ENCODE measurements around the gene GBF1. TPM values are rescaled to one million over a fixed set of nuclear protein-coding genes. Genes with fewer than 3 reads are reported as not detected.

GBF1 gene
- total RNA-seq, 1 donor from 2014 or later: 40.3 TPM

DNA sequence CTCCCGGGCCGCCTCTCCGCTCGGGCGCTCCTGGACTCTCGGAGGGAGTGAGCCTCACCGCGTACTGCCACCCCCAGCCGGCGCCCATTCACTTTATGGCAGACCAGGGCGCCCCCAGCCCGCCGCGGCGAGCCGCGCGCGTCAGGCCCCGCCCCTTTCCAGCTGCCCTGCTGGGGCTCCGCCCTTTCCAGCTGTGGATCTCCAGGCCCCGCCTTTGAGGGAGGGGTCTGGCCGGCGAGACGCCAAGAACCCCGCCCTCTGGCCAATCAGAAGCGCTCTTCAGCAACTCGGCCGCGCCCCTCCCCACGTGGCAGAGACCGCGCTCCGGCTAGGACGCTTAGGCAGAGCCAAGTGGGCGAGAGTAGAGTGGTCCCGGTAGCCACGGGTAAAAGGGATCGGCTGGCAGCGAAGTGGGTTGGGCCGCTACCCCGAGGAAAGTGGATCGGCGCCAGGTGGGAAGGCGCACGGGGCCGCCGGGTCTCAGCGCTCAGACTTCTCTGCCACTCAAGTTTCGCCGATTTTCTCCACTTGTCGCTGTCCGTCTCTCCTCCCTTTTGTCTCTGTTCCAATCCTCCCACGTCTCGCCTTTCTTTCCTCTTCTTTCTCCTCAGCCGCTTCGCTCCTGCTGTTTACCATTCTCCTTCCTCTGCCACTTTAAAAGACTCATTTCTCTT lies 3.8 kb upstream of the GBF1 start, which contains the start of gene PITX3:
Gene PITX3, minus strand, starts transcription at position 69 of the 674 bp plus-strand sequence. CDS start 9,432 bp downstream, outside the sequence.
- Histone ChIP-seq H3K27me3 (ENCODE audit: low read depth) (peaks cover 17% of the 10 kb centered on the region), H3K9me3 (no peaks in the 10 kb centered on the region), H3K27ac (no peak within 1 kb of the TSS), H3K4me1 (peaks cover 34% of the 10 kb centered on the region), H3K4me3 (peak within 1 kb of the TSS; percentile 70), H3K36me3 (no peaks in the 10 kb centered on the region)
- TF ChIP-seq, protein P1, sequence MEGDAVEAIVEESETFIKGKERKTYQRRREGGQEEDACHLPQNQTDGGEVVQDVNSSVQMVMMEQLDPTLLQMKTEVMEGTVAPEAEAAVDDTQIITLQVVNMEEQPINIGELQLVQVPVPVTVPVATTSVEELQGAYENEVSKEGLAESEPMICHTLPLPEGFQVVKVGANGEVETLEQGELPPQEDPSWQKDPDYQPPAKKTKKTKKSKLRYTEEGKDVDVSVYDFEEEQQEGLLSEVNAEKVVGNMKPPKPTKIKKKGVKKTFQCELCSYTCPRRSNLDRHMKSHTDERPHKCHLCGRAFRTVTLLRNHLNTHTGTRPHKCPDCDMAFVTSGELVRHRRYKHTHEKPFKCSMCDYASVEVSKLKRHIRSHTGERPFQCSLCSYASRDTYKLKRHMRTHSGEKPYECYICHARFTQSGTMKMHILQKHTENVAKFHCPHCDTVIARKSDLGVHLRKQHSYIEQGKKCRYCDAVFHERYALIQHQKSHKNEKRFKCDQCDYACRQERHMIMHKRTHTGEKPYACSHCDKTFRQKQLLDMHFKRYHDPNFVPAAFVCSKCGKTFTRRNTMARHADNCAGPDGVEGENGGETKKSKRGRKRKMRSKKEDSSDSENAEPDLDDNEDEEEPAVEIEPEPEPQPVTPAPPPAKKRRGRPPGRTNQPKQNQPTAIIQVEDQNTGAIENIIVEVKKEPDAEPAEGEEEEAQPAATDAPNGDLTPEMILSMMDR (IDR thresholded peaks at IDR 0.05): no peak
- DNase-seq: peak; percentile 93
- intact Hi-C loops (cut with DNase I): no loop called here
- ATAC-seq: peak; percentile 76 to 86

DNA sequence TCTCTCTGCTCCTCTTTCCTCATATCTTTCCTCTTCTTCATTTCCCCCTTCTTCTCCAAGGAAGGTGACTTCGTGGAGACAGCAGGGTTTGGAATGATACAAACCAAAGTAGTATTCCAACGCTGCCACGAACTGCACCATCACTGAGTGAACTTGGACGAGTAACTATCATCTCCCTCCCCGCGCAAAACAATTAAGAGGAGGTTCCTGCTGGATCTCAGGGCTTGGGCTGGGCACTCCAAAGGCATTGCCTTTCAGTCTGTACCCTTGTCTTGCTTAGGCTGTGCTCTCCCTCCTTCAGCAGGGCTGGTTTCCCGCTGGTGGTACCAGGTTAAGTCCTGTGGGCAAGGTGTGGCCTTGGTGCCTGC lies 3.2 kb upstream of the GBF1 start:
- DNase-seq (no peak), ATAC-seq (no peak)
- peaks cover 17% of the 10 kb centered on the region for H3K27me3 ChIP-seq (ENCODE audit: low read depth)
- TF ChIP-seq, protein P1 (IDR thresholded peaks at IDR 0.05): no peak
- intact Hi-C loops (cut with DNase I): no loop called here
- H3K9me3 ChIP-seq: no peaks in the 10 kb centered on the region
- H3K4me1 ChIP-seq: peaks cover 39% of the 10 kb centered on the region
- H3K4me3 ChIP-seq: peak overlapping the region; percentile 70
- no peaks in the 10 kb centered on the region for H3K36me3 ChIP-seq
- H3K27ac ChIP-seq: no peak overlapping the region

DNA sequence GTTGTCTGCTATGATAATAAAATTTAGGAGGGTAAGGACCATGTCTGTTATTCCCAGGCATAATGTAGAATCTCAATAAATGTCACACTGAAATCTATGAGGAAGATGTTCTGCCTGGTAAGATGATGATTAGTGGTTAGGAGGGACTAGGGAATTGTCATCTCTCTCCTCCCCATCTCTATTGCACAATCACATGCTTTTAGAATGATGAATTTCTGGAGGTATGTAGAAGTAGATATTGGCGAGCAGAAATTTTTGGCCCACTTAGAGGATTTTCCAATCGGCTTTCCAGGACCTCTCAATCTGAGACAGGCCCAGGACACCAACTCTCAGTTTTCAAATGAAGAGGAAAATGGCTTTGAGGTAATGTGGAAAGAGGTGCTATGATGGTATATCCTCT lies 2.0 kb upstream of the GBF1 start:
- ATAC-seq: no peak
- H3K36me3 ChIP-seq: no peaks in the 10 kb centered on the region
- no peak overlapping the region for H3K4me3 ChIP-seq
- DNase-seq: no peak
- intact Hi-C loops (cut with DNase I): no loop called here
- H3K4me1 ChIP-seq: peaks cover 51% of the 10 kb centered on the region
- no peak overlapping the region for H3K27ac ChIP-seq
- H3K27me3 ChIP-seq (ENCODE audit: low read depth): peaks cover 10% of the 10 kb centered on the region
- TF ChIP-seq, protein P1 (IDR thresholded peaks at IDR 0.05): no peak
- no peaks in the 10 kb centered on the region for H3K9me3 ChIP-seq

DNA sequence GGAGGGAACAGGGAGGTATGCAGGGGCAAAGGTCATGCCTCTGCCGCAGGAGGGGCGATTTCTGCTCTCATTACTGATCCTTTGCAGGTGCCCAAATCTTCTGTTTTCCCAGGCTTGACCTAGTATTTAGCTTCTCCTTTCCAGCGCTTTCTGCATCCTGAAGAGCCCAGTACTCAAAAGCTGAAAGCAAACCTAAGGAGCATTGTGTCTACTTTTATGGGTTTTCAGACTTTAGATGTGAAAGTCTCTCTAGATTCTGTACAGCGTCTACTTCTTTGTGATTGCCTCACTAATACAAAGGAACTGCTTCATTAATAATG lies 560 bp downstream of the GBF1 start:
- H3K4me1 ChIP-seq: peaks cover 62% of the 10 kb centered on the region
- peak in 1 of 2 donors; percentile 1 for ATAC-seq

DNA sequence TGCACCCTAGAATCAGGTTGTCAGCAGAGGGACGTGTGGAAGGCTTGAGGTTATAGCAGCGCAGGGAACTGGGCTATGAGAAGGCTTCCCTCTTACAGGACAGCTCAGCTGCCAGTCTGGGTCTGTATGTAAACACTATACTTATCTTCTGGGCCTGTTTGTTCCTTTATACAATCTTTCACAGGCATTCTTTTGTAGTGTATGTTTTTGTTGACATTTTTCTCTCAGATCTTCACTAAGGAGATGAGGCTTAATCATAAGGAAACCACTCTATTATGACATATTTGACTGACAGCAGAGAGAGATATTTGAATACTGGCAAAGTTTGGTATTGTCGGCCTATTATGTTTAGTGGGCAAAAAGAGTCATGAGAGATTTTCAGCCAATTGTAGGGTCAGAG lies 929 bp downstream of the GBF1 start:
- DNase-seq (no peak), ATAC-seq (no peak)
- no peaks in the 10 kb centered on the region for H3K36me3 ChIP-seq
- H3K27ac ChIP-seq: peak overlapping the region; percentile 86
- H3K27me3 ChIP-seq (ENCODE audit: low read depth): no peaks in the 10 kb centered on the region
- no peaks in the 10 kb centered on the region for H3K9me3 ChIP-seq
- peak overlapping the region; percentile 85 for H3K4me3 ChIP-seq
- TF ChIP-seq, protein P1 (IDR thresholded peaks at IDR 0.05): no peak
- peaks cover 59% of the 10 kb centered on the region for H3K4me1 ChIP-seq
- intact Hi-C loops (cut with DNase I): no loop called here

More for the DNA sequence above, 560 bp downstream of the GBF1 start:
- no peaks in the 10 kb centered on the region for H3K9me3 ChIP-seq
- intact Hi-C loops (cut with DNase I): no loop called here
- no peak for DNase-seq
- TF ChIP-seq, protein P1 (IDR thresholded peaks at IDR 0.05): no peak
- peaks cover under 1% of the 10 kb centered on the region for H3K27me3 ChIP-seq (ENCODE audit: low read depth)
- no peaks in the 10 kb centered on the region for H3K36me3 ChIP-seq
- peak overlapping the region; percentile 85 for H3K4me3 ChIP-seq
- H3K27ac ChIP-seq: peak overlapping the region; percentile 86
